HCT116 (cell line): ENCODE measurements around the gene SIK1.
"Not testable (repeated sequence)": the region's sequence is repeated elsewhere in the genome, so short reads cannot be mapped to it uniquely, and the experiment has no call there.

ENCODE experiments used
- CEBPB ChIP-seq: IDR thresholded peaks from 2 replicates; pipeline ENCODE4 v1.6.1; 2012; ENCODE audit warnings: low read depth
- ELF1 ChIP-seq: IDR thresholded peaks from 2 replicates; pipeline ENCODE4 v1.6.1; 2012; ENCODE audit warnings: low read depth, borderline replicate concordance
- EZH2 ChIP-seq: fragments of 200-600 bp; sonication (generic); IDR thresholded peaks from 2 replicates; pipeline ENCODE4 v1.6.1; 2017; ENCODE audit warnings: antibody characterized with exemption, mixed run types
- EZH2phosphoT487 ChIP-seq: fragments of 200-600 bp; IDR thresholded peaks from 2 replicates; pipeline ENCODE4 v1.6.1; 2018; ENCODE audit warnings: antibody characterized with exemption, borderline replicate concordance
- POLR2A ChIP-seq: IDR thresholded peaks from 2 replicates; pipeline ENCODE4 v1.7.0; 2011; ENCODE audit warnings: borderline replicate concordance; ENCODE audit not compliant: insufficient read depth, insufficient read length; ENCODE audit errors: extremely low read depth
- POLR2AphosphoS5 ChIP-seq: IDR thresholded peaks from 2 replicates; pipeline ENCODE4 v1.6.1; 2011; ENCODE audit warnings: mild to moderate bottlenecking, low read depth, low read length, moderate library complexity
- REST ChIP-seq: IDR thresholded peaks from 2 replicates; pipeline ENCODE4 v1.6.1; 2012; ENCODE audit warnings: low read depth
- SIN3A ChIP-seq: IDR thresholded peaks from 2 replicates; pipeline ENCODE4 v1.6.1; 2012; ENCODE audit warnings: low read depth
- SP1 ChIP-seq: IDR thresholded peaks from 2 replicates; pipeline ENCODE4 v1.6.1; 2012; ENCODE audit warnings: low read depth
- TCF7L2 ChIP-seq: IDR thresholded peaks from 2 replicates; pipeline ENCODE4 v1.7.0; 2011; ENCODE audit warnings: borderline replicate concordance, inconsistent platforms; ENCODE audit not compliant: insufficient read depth, insufficient read length; ENCODE audit errors: extremely low read depth
- YY1 ChIP-seq: IDR thresholded peaks from 2 replicates; pipeline ENCODE4 v1.6.1; 2011; ENCODE audit warnings: low read length, low read depth, moderate library complexity, mild to moderate bottlenecking; ENCODE audit not compliant: insufficient replicate concordance; ENCODE audit errors: extremely low read depth
- TF ChIP-seq, protein P1 (sequence below), 3 experiments: fragments of 200-600 bp in 1 of 3; sonication (generic) in 1 of 3; IDR thresholded peaks in 2 of 3; conservative IDR thresholded peaks in 1 of 3; 2 replicates each; pipeline ENCODE4 v1.5.1; 2012 to 2017; ENCODE audit warnings: low read depth in 2 of 3, low read length in 2 of 3, antibody characterized with exemption in 1 of 3, borderline replicate concordance in 1 of 3, control low read depth in 1 of 3, mild to moderate bottlenecking in 1 of 3, mixed read lengths in 1 of 3, mixed run types in 1 of 3, moderate library complexity in 1 of 3; ENCODE audit not compliant: insufficient read depth in 1 of 3

GRCh38 chr21:43380337-43380736 is 46.6 kb downstream of the SIK1 start:
- TF ChIP-seq, protein P1, sequence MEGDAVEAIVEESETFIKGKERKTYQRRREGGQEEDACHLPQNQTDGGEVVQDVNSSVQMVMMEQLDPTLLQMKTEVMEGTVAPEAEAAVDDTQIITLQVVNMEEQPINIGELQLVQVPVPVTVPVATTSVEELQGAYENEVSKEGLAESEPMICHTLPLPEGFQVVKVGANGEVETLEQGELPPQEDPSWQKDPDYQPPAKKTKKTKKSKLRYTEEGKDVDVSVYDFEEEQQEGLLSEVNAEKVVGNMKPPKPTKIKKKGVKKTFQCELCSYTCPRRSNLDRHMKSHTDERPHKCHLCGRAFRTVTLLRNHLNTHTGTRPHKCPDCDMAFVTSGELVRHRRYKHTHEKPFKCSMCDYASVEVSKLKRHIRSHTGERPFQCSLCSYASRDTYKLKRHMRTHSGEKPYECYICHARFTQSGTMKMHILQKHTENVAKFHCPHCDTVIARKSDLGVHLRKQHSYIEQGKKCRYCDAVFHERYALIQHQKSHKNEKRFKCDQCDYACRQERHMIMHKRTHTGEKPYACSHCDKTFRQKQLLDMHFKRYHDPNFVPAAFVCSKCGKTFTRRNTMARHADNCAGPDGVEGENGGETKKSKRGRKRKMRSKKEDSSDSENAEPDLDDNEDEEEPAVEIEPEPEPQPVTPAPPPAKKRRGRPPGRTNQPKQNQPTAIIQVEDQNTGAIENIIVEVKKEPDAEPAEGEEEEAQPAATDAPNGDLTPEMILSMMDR (IDR thresholded peaks at IDR 0.05 in 2 of 3, conservative IDR thresholded peaks at IDR 0.05 in 1 of 3; ENCODE audit: borderline replicate concordance in 1 of 3, insufficient read depth in 1 of 3, low read depth in 2 of 3, low read length in 2 of 3) = not testable (repeated sequence)
- TF ChIP-seq REST, TCF7L2, POLR2A, ELF1, SP1, SIN3A, POLR2AphosphoS5, EZH2phosphoT487, EZH2, CEBPB, YY1: not testable (repeated sequence)
